ENCODE data around the gene CLEC2B. TPM values are rescaled to one million over a fixed set of nuclear protein-coding genes. Genes with fewer than 3 reads are reported as not detected.

Gene CLEC2B
- total RNA-seq, 1 experiment from 2014 or later, result not detected

- Mint-ChIP-seq H3K36me3 (ENCODE audit: insufficient read depth in 1 of 3, low read depth in 3 of 3) (no peaks in the 10 kb centered on the region), H3K4me1 (peaks cover 0 to 8% of the 10 kb centered on the region in 2 experiments; a peak in 3 of 4 replicates), H3K27ac (no peak overlapping the region), H3K9me3 (no peaks in the 10 kb centered on the region), H3K4me3 (no peak overlapping the region), H3K27me3 (ENCODE audit: low read depth) (no peaks in the 10 kb centered on the region)
- Histone ChIP-seq H4K5ac (ENCODE audit: insufficient read length, low read depth, low read length) (no peak overlapping the region), H3K23me2 (ENCODE audit: insufficient read length, low read depth, low read length, poor library complexity, severe bottlenecking) (no peaks in the 10 kb centered on the region), H2AK5ac (ENCODE audit: insufficient read length, low read length) (no peak overlapping the region), H3K9ac (ENCODE audit: extremely low read depth, insufficient read length, low read length) (no peak overlapping the region), H2BK5ac (ENCODE audit: insufficient read length, low read length) (no peak overlapping the region), H4K8ac (replicated peaks; ENCODE audit: insufficient read length, low read depth, low read length) (no peak overlapping the region), H3K56ac (ENCODE audit: insufficient read length, low read depth, low read length) (no peak overlapping the region), H4K20me1 (ENCODE audit: control insufficient read depth, insufficient read depth, insufficient read length) (no peaks in the 10 kb centered on the region), H2BK120ac (ENCODE audit: low read depth, low read length, poor library complexity, severe bottlenecking) (no peak overlapping the region), H3K18ac (ENCODE audit: insufficient read length, low read depth, low read length) (no peak overlapping the region), H3K9me3 (ENCODE audit: control insufficient read depth, low read depth, low read length) (no peaks in the 10 kb centered on the region), H3K4ac (ENCODE audit: low read depth, low read length) (no peak overlapping the region), H3K4me2 (ENCODE audit: insufficient read depth, insufficient read length, low read length) (no peak overlapping the region), H3K14ac (ENCODE audit: insufficient read depth, low read length) (no peak overlapping the region), H2BK15ac (ENCODE audit: low read depth, low read length) (no peak overlapping the region), H3T11ph (ENCODE audit: low read length) (no peak overlapping the region), H3K27me3 (ENCODE audit: insufficient read depth, low read length) (no peaks in the 10 kb centered on the region), H2AFZ (ENCODE audit: low read length) (no peak overlapping the region), H3K23ac (ENCODE audit: insufficient read length, low read depth, low read length) (no peak overlapping the region), H3K79me1 (ENCODE audit: insufficient read depth, low read depth, low read length, poor library complexity, severe bottlenecking) (no peaks in the 10 kb centered on the region), H3K4me1 (ENCODE audit: insufficient read depth, low read length) (no peaks in the 10 kb centered on the region), H3K27ac (ENCODE audit: insufficient read length, low read depth, low read length) (no peak overlapping the region), H2BK12ac (ENCODE audit: insufficient read length, low read depth, low read length) (no peak overlapping the region), H4K91ac (ENCODE audit: insufficient read length, low read depth, low read length) (no peak overlapping the region), H2BK20ac (ENCODE audit: low read depth, low read length, poor library complexity, severe bottlenecking) (no peak overlapping the region), H3K79me2 (ENCODE audit: insufficient read depth, low read length) (no peaks in the 10 kb centered on the region)
- TF ChIP-seq, protein P1, sequence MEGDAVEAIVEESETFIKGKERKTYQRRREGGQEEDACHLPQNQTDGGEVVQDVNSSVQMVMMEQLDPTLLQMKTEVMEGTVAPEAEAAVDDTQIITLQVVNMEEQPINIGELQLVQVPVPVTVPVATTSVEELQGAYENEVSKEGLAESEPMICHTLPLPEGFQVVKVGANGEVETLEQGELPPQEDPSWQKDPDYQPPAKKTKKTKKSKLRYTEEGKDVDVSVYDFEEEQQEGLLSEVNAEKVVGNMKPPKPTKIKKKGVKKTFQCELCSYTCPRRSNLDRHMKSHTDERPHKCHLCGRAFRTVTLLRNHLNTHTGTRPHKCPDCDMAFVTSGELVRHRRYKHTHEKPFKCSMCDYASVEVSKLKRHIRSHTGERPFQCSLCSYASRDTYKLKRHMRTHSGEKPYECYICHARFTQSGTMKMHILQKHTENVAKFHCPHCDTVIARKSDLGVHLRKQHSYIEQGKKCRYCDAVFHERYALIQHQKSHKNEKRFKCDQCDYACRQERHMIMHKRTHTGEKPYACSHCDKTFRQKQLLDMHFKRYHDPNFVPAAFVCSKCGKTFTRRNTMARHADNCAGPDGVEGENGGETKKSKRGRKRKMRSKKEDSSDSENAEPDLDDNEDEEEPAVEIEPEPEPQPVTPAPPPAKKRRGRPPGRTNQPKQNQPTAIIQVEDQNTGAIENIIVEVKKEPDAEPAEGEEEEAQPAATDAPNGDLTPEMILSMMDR (conservative IDR thresholded peaks at IDR 0.05), result no peak
- DNase-seq, result no peak
Observed at GRCh38 chr12:9858135-9858534, 11.0 kb downstream of the CLEC2B start.

Measured in H9 (cell line).